Upper lobe of left lung (tissue), 6 donors: ENCODE data around the gene MYL7. TPM values are rescaled to one million over a fixed set of nuclear protein-coding genes. Genes with fewer than 3 reads are reported as not detected.

Source experiments
- ATAC-seq, 2 donors: fragments of 200-7000 bp; cut with Tn5 transposase; one replicate each; pipeline ENCODE4 v1.9.1; 2022; ENCODE audit warnings: mild to moderate bottlenecking in 2 of 2, moderate library complexity in 2 of 2; ENCODE audit not compliant: low FRiP score in 2 of 2
- DNase-seq, 2 donors: peaks; one replicate each; pipeline ENCODE4 v3.0.0-alpha.2; 2019 to 2020
- H3K27ac ChIP-seq, 4 donors: fragments of 200-600 bp; sonication (generic); one replicate each; pipeline ENCODE4 v1.5.1; 2016 to 2019
- H3K27me3 ChIP-seq, 4 donors: fragments of 200-600 bp; sonication (generic); one replicate each; pipeline ENCODE4 v1.5.1; 2017 to 2019
- H3K36me3 ChIP-seq, 4 donors: fragments of 200-600 bp; sonication (generic); one replicate each; pipeline ENCODE4 v1.5.1; 2016 to 2019
- H3K4me1 ChIP-seq, 4 donors: fragments of 200-600 bp; sonication (generic); one replicate each; pipeline ENCODE4 v1.5.1; 2018 to 2019
- H3K4me3 ChIP-seq, 4 donors: fragments of 200-600 bp; sonication (generic); one replicate each; pipeline ENCODE4 v1.5.1; 2017 to 2019; ENCODE audit warnings: mild to moderate bottlenecking in 2 of 4, moderate library complexity in 1 of 4
- H3K9me3 ChIP-seq, 4 donors: fragments of 200-600 bp; sonication (generic); one replicate each; pipeline ENCODE4 v1.5.1; 2018 to 2019
- CTCF ChIP-seq, 6 experiments: fragments of 450-650 bp in 4 of 6; fragments of 200-600 bp in 2 of 6; sonication (generic) in 2 of 6; IDR thresholded peaks; one replicate each; pipeline ENCODE4 v1.5.1; 2016 to 2019; ENCODE audit warnings: antibody characterized with exemption in 6 of 6
- EP300 ChIP-seq, 4 donors: sonication (generic); formaldehyde crosslinking; IDR thresholded peaks; one replicate each; pipeline ENCODE4 v1.5.1; 2017; ENCODE audit warnings: antibody characterized with exemption in 4 of 4, control low read depth in 2 of 4
- POLR2A ChIP-seq, 4 donors: fragments of 450-650 bp; IDR thresholded peaks; one replicate each; pipeline ENCODE4 v1.5.1; 2016 to 2017; ENCODE audit warnings: antibody characterized with exemption in 4 of 4, mild to moderate bottlenecking in 2 of 4
- POLR2AphosphoS5 ChIP-seq, 2 donors: sonication (generic); formaldehyde crosslinking; IDR thresholded peaks; one replicate each; pipeline ENCODE4 v1.5.1; 2017; ENCODE audit warnings: antibody characterized with exemption in 2 of 2
- WGBS, 2 donors: methylation state at CpG; one replicate each; pipeline ENCODE4 v1.1.5; 2017 to 2018; 5-methylcytosine and 5-hydroxymethylcytosine counted together
- total RNA-seq, 6 donors: library from RNA; depleted of rRNA in 4 of 6; stranded (reverse); fragments of >200 nt in 4 of 6; gene quantifications; one replicate each; pipeline versions ENCODE4 v1.1.0 to v1.2.1, GENCODE V29; 2016 to 2021
- donor health status: DM: no; HTN: no; CAD: no; lungs with moderate emphysema.
- donor health status: DM: no; HTN: yes; CAD: no; lungs with severe emphysema.

The MYL7 gene
- total RNA-seq, 6 donors from 2014 or later, result not detected

DNA sequence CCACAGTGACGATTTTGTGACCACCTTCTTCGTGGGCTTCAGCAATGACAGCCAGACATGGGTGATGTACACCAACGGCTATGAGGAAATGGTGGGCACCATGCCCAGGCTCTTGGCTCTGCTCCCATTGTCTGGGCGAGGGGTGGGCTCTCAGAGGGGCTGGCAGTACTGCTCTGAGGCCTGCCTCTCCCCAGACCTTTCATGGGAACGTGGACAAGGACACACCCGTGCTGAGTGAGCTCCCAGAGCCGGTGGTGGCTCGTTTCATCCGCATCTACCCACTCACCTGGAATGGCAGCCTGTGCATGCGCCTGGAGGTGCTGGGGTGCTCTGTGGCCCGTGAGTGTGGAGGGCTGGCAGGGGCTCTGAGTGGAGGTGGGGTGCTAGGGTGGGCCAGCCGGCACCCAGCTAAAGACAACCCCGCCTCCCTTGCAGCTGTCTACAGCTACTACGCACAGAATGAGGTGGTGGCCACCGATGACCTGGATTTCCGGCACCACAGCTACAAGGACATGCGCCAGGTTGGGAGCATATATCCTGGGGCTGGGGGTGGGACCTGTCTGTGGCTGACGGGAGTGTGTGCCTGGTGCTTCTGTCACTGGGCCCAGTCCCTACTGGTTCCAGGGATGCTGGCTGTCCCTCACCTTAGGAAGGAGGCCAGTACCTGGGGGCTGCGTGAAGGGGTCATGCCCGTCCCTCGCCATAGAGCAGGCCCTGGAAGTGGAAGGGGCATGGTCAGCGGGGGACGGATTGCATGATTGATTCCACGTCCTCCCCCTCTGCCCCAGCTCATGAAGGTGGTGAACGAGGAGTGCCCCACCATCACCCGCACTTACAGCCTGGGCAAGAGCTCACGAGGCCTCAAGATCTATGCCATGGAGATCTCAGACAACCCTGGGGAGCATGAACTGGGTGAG lies 30.2 kb downstream of the MYL7 start:
- DNase-seq (no peak), ATAC-seq (no peak)
- no peak overlapping the region for H3K4me3 ChIP-seq
- no peak overlapping the region for H3K27ac ChIP-seq
- 74 to 81% methylated on average over 15 to 26 of the region's 27 CpGs for WGBS, 2 donors
- H3K4me1 ChIP-seq, result peaks cover 0 to 7% (median 0%) of the 10 kb centered on the region in 4 donors
- H3K9me3 ChIP-seq, result no peaks in the 10 kb centered on the region
- TF ChIP-seq POLR2A (IDR thresholded peaks at IDR 0.05), result no peak
- no peak for TF ChIP-seq POLR2AphosphoS5 (IDR thresholded peaks at IDR 0.05)
- TF ChIP-seq EP300 (IDR thresholded peaks at IDR 0.05), result no peak
- TF ChIP-seq CTCF (IDR thresholded peaks at IDR 0.05), result no peak
- peaks cover 0 to 89% (median 42%) of the 10 kb centered on the region in 4 donors for H3K36me3 ChIP-seq
- H3K27me3 ChIP-seq, result no peaks in the 10 kb centered on the region

GRCh38 chr7:44109991-44110390 lies 31.1 kb downstream of the MYL7 start:
- Histone ChIP-seq H3K36me3 (peaks cover 0 to 79% (median 35%) of the 10 kb centered on the region in 4 donors), H3K27ac (no peak overlapping the region), H3K27me3 (no peaks in the 10 kb centered on the region), H3K4me1 (peaks cover 0 to 7% (median under 1%) of the 10 kb centered on the region in 4 donors), H3K9me3 (no peaks in the 10 kb centered on the region), H3K4me3 (no peak overlapping the region)
- ATAC-seq, result no peak
- no peak for TF ChIP-seq EP300 (IDR thresholded peaks at IDR 0.05)
- TF ChIP-seq POLR2A (IDR thresholded peaks at IDR 0.05), result no peak
- TF ChIP-seq POLR2AphosphoS5 (IDR thresholded peaks at IDR 0.05), result no peak
- TF ChIP-seq CTCF (IDR thresholded peaks at IDR 0.05), result no peak
- 93 to 97% methylated on average over 12 to 18 of the region's 18 CpGs for WGBS, 2 donors
- no peak for DNase-seq

- TF ChIP-seq CTCF (IDR thresholded peaks at IDR 0.05), result no peak
- no peak for TF ChIP-seq EP300 (IDR thresholded peaks at IDR 0.05)
- no peak for TF ChIP-seq POLR2A (IDR thresholded peaks at IDR 0.05)
- no peak for TF ChIP-seq POLR2AphosphoS5 (IDR thresholded peaks at IDR 0.05)
- H3K9me3 ChIP-seq, result no peaks in the 10 kb centered on the region
- peaks cover 5 to 13% (median 9%) of the 10 kb centered on the region in 4 donors for H3K4me1 ChIP-seq
- no peak overlapping the region for H3K4me3 ChIP-seq
- WGBS, 2 donors, result 90 to 93% methylated on average over 13 to 19 of the region's 21 CpGs
- H3K36me3 ChIP-seq, result peaks cover 0 to 69% (median 30%) of the 10 kb centered on the region in 4 donors
- H3K27me3 ChIP-seq, result peaks cover 0 to 8% (median 3%) of the 10 kb centered on the region in 4 donors
- DNase-seq (no peak), ATAC-seq (no peak)
- peak overlapping the region in 2 of 4 donors; percentile 89 to 91 for H3K27ac ChIP-seq
Observed at GRCh38 chr7:44108768-44109750, 32.1 kb downstream of the MYL7 start.

DNA sequence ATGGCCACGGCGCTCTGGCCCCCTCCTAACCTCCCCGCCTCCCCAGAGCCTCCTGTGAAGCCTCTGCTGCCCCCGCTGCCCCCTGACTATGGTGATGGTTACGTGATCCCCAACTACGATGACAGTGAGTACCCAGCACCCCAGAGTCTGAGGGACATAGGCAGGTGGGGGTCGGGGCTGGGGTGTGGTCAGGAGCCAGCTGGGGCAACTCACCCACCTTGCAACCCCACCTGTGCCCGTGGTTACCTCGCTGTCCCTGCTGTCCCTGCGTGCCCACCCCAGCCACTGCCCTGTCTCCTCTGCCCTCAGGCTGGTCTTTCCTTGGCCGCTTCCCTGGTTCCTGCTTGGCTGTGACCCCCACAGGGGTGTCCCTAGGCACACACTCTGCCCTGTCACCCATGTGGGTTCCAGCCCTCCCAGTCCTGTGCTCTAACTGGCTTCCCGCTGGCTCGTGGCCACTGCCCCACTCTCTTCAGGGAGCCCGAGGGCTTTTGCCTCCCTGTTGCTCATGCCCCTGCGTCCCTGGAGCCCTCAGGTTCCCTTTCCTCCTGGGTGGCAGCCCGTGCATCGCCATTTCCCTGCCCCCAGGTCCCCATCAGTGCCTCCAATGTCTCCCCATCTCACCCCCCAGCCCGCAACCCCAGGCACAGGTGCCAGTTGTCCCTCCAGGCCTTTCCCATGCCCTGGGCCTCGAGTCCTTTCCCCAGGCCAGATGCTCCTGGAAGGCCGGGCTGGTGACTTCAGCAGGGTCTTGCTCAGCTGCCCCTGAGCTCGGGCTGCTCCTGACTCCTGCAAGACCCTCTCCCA lies 33.0 kb downstream of the MYL7 start:
- Histone ChIP-seq H3K27me3 (peaks cover 0 to 10% (median 6%) of the 10 kb centered on the region in 4 donors), H3K27ac (peak overlapping the region in 3 of 4 donors; percentile 10 to 91 (median 89)), H3K4me3 (no peak overlapping the region), H3K9me3 (no peaks in the 10 kb centered on the region), H3K36me3 (peaks cover 0 to 60% (median 27%) of the 10 kb centered on the region in 4 donors), H3K4me1 (peaks cover 5 to 16% (median 10%) of the 10 kb centered on the region in 4 donors)
- 86 to 94% methylated on average over 13 to 18 of the region's 21 CpGs for WGBS, 2 donors
- DNase-seq (no peak), ATAC-seq (no peak)
- TF ChIP-seq POLR2AphosphoS5 (IDR thresholded peaks at IDR 0.05), result no peak
- TF ChIP-seq EP300 (IDR thresholded peaks at IDR 0.05), result no peak
- no peak for TF ChIP-seq CTCF (IDR thresholded peaks at IDR 0.05)
- no peak for TF ChIP-seq POLR2A (IDR thresholded peaks at IDR 0.05)
